H9 (cell line): Measurements from ENCODE around the gene SERPINB11. TPM values are rescaled to one million over a fixed set of nuclear protein-coding genes. Genes with fewer than 3 reads are reported as not detected.

Experiments
- DNase-seq: peaks from one replicate; pipeline ENCODE4 v3.0.0-alpha.2; 2017
- H2AFZ ChIP-seq: one replicate; pipeline ENCODE4 v1.6.1; 2013; ENCODE audit warnings: mild to moderate bottlenecking, low read length, control low read depth, moderate library complexity
- H2AK5ac ChIP-seq: 2 replicates; pipeline ENCODE4 v1.6.1; 2013; ENCODE audit warnings: low read length, control low read depth, mixed read lengths; ENCODE audit not compliant: insufficient read length
- H2BK120ac ChIP-seq: one replicate; pipeline ENCODE4 v1.6.1; 2013; ENCODE audit warnings: low read depth, mild to moderate bottlenecking, low read length, control low read depth, inconsistent platforms; ENCODE audit not compliant: poor library complexity, severe bottlenecking
- H2BK12ac ChIP-seq: 2 replicates; pipeline ENCODE4 v1.6.1; 2013; ENCODE audit warnings: low read length, control low read depth, mixed read lengths, low read depth; ENCODE audit not compliant: insufficient read length
- H2BK15ac ChIP-seq: 2 replicates; pipeline ENCODE4 v1.6.1; 2013; ENCODE audit warnings: low read depth, low read length, control low read depth
- H2BK20ac ChIP-seq: one replicate; pipeline ENCODE4 v1.6.1; 2013; ENCODE audit warnings: low read depth, mild to moderate bottlenecking, low read length, control low read depth, inconsistent platforms; ENCODE audit not compliant: poor library complexity, severe bottlenecking
- H2BK5ac ChIP-seq: 2 replicates; pipeline ENCODE4 v1.6.1; 2013; ENCODE audit warnings: low read length, control low read depth, mixed read lengths; ENCODE audit not compliant: insufficient read length
- H3K14ac ChIP-seq: 2 replicates; pipeline ENCODE4 v1.6.1; 2013; ENCODE audit warnings: low read length, control low read depth; ENCODE audit not compliant: insufficient read depth
- H3K18ac ChIP-seq: 2 replicates; pipeline ENCODE4 v1.6.1; 2013; ENCODE audit warnings: low read depth, mild to moderate bottlenecking, mixed read lengths, low read length, control low read depth; ENCODE audit not compliant: insufficient read length
- H3K23ac ChIP-seq: 2 replicates; pipeline ENCODE4 v1.6.1; 2013; ENCODE audit warnings: low read length, control low read depth, mixed read lengths, low read depth; ENCODE audit not compliant: insufficient read length
- H3K23me2 ChIP-seq: 2 replicates; pipeline ENCODE4 v1.6.1; 2013; ENCODE audit warnings: low read depth, mild to moderate bottlenecking, mixed read lengths, low read length, control low read depth; ENCODE audit not compliant: insufficient read length, poor library complexity, severe bottlenecking
- H3K27ac ChIP-seq: 2 replicates; pipeline ENCODE4 v1.5.1; 2013; ENCODE audit warnings: low read length, control low read depth, mixed read lengths, low read depth; ENCODE audit not compliant: insufficient read length
- H3K27me3 ChIP-seq: 2 replicates; pipeline ENCODE4 v1.6.1; 2013; ENCODE audit warnings: low read length, control low read depth, inconsistent platforms; ENCODE audit not compliant: insufficient read depth
- H3K4ac ChIP-seq: 2 replicates; pipeline ENCODE4 v1.6.1; 2013; ENCODE audit warnings: low read depth, mild to moderate bottlenecking, control low read depth, inconsistent platforms, low read length, moderate library complexity
- H3K4me1 ChIP-seq: 2 replicates; pipeline ENCODE4 v1.6.1; 2013; ENCODE audit warnings: low read length, control low read depth, inconsistent platforms; ENCODE audit not compliant: insufficient read depth
- H3K4me2 ChIP-seq: 2 replicates; pipeline ENCODE4 v1.6.1; 2013; ENCODE audit warnings: low read length, control low read depth, mixed read lengths; ENCODE audit not compliant: insufficient read length, insufficient read depth
- H3K56ac ChIP-seq: 2 replicates; pipeline ENCODE4 v1.6.1; 2013; ENCODE audit warnings: low read depth, mild to moderate bottlenecking, mixed read lengths, low read length, control low read depth; ENCODE audit not compliant: insufficient read length
- H3K79me1 ChIP-seq: 2 replicates; pipeline ENCODE4 v1.6.1; 2013; ENCODE audit warnings: low read depth, mild to moderate bottlenecking, moderate library complexity, low read length, control low read depth, inconsistent platforms; ENCODE audit not compliant: insufficient read depth, poor library complexity, severe bottlenecking
- H3K79me2 ChIP-seq: 2 replicates; pipeline ENCODE4 v1.6.1; 2013; ENCODE audit warnings: low read length, control low read depth, inconsistent platforms; ENCODE audit not compliant: insufficient read depth
- H3K9ac ChIP-seq: 2 replicates; pipeline ENCODE4 v1.6.1; 2013; ENCODE audit warnings: low read length, control low read depth, mixed read lengths; ENCODE audit not compliant: insufficient read length; ENCODE audit errors: extremely low read depth
- H3K9me3 ChIP-seq: one replicate; pipeline ENCODE4 v1.6.1; 2013; ENCODE audit warnings: low read depth, low read length, inconsistent platforms; ENCODE audit not compliant: control insufficient read depth
- H3T11ph ChIP-seq: one replicate; pipeline ENCODE4 v1.6.1; 2013; ENCODE audit warnings: mild to moderate bottlenecking, low read length, control low read depth, inconsistent platforms
- H4K20me1 ChIP-seq: one replicate; pipeline ENCODE4 v1.6.1; 2013; ENCODE audit not compliant: control insufficient read depth, insufficient read length, insufficient read depth
- H4K5ac ChIP-seq: 2 replicates; pipeline ENCODE4 v1.6.1; 2013; ENCODE audit warnings: low read depth, mild to moderate bottlenecking, mixed read lengths, low read length, control low read depth; ENCODE audit not compliant: insufficient read length
- H4K8ac ChIP-seq: replicated peaks from 2 replicates; pipeline ENCODE4 v1.6.1; 2013; ENCODE audit warnings: low read length, control low read depth, mixed read lengths, low read depth; ENCODE audit not compliant: insufficient read length
- H4K91ac ChIP-seq: 2 replicates; pipeline ENCODE4 v1.6.1; 2013; ENCODE audit warnings: low read depth, mild to moderate bottlenecking, moderate library complexity, mixed read lengths, low read length, control low read depth; ENCODE audit not compliant: insufficient read length
- H3K27ac Mint-ChIP-seq, 3 experiments: 2 replicates in 2 of 3; 3 replicates in 1 of 3; pipeline ENCODE4 v1.8.0; 2020 to 2021; ENCODE audit warnings: mixed read lengths in 3 of 3, mild to moderate bottlenecking in 1 of 3, moderate library complexity in 1 of 3
- H3K27me3 Mint-ChIP-seq: 2 replicates; pipeline ENCODE4 v1.8.0; 2021; ENCODE audit warnings: low read depth, mild to moderate bottlenecking, moderate library complexity, mixed read lengths
- H3K36me3 Mint-ChIP-seq, 3 experiments: 2 replicates in 2 of 3; 3 replicates in 1 of 3; pipeline ENCODE4 v1.8.0; 2020 to 2021; ENCODE audit warnings: low read depth in 3 of 3, mixed read lengths in 3 of 3; ENCODE audit not compliant: insufficient read depth in 1 of 3
- H3K4me1 Mint-ChIP-seq, 2 experiments: 2 replicates each; pipeline ENCODE4 v1.8.0; 2020; ENCODE audit warnings: mixed read lengths in 2 of 2
- H3K4me3 Mint-ChIP-seq, 2 experiments: 2 replicates in 1 of 2; 3 replicates in 1 of 2; pipeline ENCODE4 v1.8.0; 2020 to 2021; ENCODE audit warnings: mild to moderate bottlenecking in 2 of 2, mixed read lengths in 2 of 2, moderate library complexity in 1 of 2
- H3K9me3 Mint-ChIP-seq, 2 experiments: 2 replicates in 1 of 2; 3 replicates in 1 of 2; pipeline ENCODE4 v1.8.0; 2020; ENCODE audit warnings: mild to moderate bottlenecking in 2 of 2, mixed read lengths in 2 of 2, moderate library complexity in 1 of 2
- WGBS: extraction: QIAGEN DNeasy Blood & Tissue Kit; methylation state at CpG from one replicate; pipeline ENCODE4 v1.1.7; 2013; ENCODE audit warnings: missing lambda C conversion rate, low lambda C conversion rate, mixed read lengths; ENCODE audit not compliant: insufficient read length; ENCODE audit errors: extremely low coverage; 5-methylcytosine and 5-hydroxymethylcytosine counted together
- total RNA-seq: library from RNA; stranded (reverse); gene quantifications from 2 replicates; pipeline ENCODE4 v1.2.1, GENCODE V29; 2021
- TF ChIP-seq, protein P1 (sequence below): fragments of 200-600 bp; sonication (generic); conservative IDR thresholded peaks from 3 replicates; pipeline ENCODE4 v1.8.0; 2021; ENCODE audit warnings: antibody characterized with exemption, mild to moderate bottlenecking

SERPINB11 gene
- total RNA-seq, 1 experiment from 2014 or later = not detected

GRCh38 chr18:63731215-63731614 is 28.5 kb downstream of the SERPINB11 start:
- H2BK5ac ChIP-seq = no peak overlapping the region
- TF ChIP-seq, protein P1, sequence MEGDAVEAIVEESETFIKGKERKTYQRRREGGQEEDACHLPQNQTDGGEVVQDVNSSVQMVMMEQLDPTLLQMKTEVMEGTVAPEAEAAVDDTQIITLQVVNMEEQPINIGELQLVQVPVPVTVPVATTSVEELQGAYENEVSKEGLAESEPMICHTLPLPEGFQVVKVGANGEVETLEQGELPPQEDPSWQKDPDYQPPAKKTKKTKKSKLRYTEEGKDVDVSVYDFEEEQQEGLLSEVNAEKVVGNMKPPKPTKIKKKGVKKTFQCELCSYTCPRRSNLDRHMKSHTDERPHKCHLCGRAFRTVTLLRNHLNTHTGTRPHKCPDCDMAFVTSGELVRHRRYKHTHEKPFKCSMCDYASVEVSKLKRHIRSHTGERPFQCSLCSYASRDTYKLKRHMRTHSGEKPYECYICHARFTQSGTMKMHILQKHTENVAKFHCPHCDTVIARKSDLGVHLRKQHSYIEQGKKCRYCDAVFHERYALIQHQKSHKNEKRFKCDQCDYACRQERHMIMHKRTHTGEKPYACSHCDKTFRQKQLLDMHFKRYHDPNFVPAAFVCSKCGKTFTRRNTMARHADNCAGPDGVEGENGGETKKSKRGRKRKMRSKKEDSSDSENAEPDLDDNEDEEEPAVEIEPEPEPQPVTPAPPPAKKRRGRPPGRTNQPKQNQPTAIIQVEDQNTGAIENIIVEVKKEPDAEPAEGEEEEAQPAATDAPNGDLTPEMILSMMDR = no peak
- Mint-ChIP-seq H3K27ac (peak overlapping the region in 1 of 3 experiments; percentile 77; a peak in 1 of 7 replicates), H3K9me3 (no peaks in the 10 kb centered on the region; a peak in 2 of 5 replicates), H3K4me1 (peaks cover under 1 to 3% of the 10 kb centered on the region in 2 experiments; a peak in 1 of 4 replicates), H3K27me3 (no peaks in the 10 kb centered on the region; the same call in none of the 2 replicates), H3K4me3 (no peak overlapping the region), H3K36me3 (no peaks in the 10 kb centered on the region; a peak in 1 of 7 replicates)
- H3K27ac ChIP-seq = no peak overlapping the region
- H3K23ac ChIP-seq = no peak overlapping the region
- H2BK120ac ChIP-seq = no peak overlapping the region
- no peak for DNase-seq
- no peak overlapping the region for H2AFZ ChIP-seq
- no CpG with 5 or more reads among the region's 3 CpGs for WGBS
- H4K5ac ChIP-seq = no peak overlapping the region
- no peak overlapping the region for H3K18ac ChIP-seq
- H3K56ac ChIP-seq = no peak overlapping the region
- no peaks in the 10 kb centered on the region for H3K27me3 ChIP-seq
- no peak overlapping the region for H2AK5ac ChIP-seq
- H3K79me2 ChIP-seq = no peaks in the 10 kb centered on the region
- H4K91ac ChIP-seq = no peak overlapping the region
- no peak overlapping the region for H2BK12ac ChIP-seq
- no peak overlapping the region for H3K14ac ChIP-seq
- H3K4me2 ChIP-seq = no peak overlapping the region
- no peak overlapping the region for H2BK20ac ChIP-seq
- H2BK15ac ChIP-seq = no peak overlapping the region
- no peak overlapping the region for H3T11ph ChIP-seq
- H3K9me3 ChIP-seq = no peaks in the 10 kb centered on the region
- no peak overlapping the region for H3K4ac ChIP-seq
- H3K9ac ChIP-seq = no peak overlapping the region
- no peaks in the 10 kb centered on the region for H3K23me2 ChIP-seq
- H4K8ac ChIP-seq = no peak overlapping the region
- no peaks in the 10 kb centered on the region for H4K20me1 ChIP-seq
- H3K79me1 ChIP-seq = no peaks in the 10 kb centered on the region
- no peaks in the 10 kb centered on the region for H3K4me1 ChIP-seq
